ENCODE measurements around the gene ARID4B. TPM values are rescaled to one million over a fixed set of nuclear protein-coding genes. Genes with fewer than 3 reads are reported as not detected.

Gene ARID4B
- total and polyA plus RNA-seq, 5 donors = 10.8 to 22.4 (median 20.7) TPM

GRCh38 chr1:235246022-235246948 lies 81.7 kb downstream of the ARID4B start:
- ATAC-seq (no peak), DNase-seq (no peak)
- no peaks in the 10 kb centered on the region for H3K9me3 ChIP-seq (ENCODE audit: control insufficient read depth, low read length)
- WGBS = 68% methylated on average over 2 of the region's 2 CpGs
- no peaks in the 10 kb centered on the region for H3K4me1 ChIP-seq (ENCODE audit: control insufficient read depth, insufficient read depth, low read length)
- no peak overlapping the region for H3K4me3 ChIP-seq (ENCODE audit: low read length)
- no peaks in the 10 kb centered on the region for H3K27me3 ChIP-seq (ENCODE audit: control insufficient read depth, insufficient read depth)
- intact Hi-C loops (cut with DNase I) = no loop called here
- no peak overlapping the region for H3K27ac ChIP-seq (ENCODE audit: low read length)

DNA sequence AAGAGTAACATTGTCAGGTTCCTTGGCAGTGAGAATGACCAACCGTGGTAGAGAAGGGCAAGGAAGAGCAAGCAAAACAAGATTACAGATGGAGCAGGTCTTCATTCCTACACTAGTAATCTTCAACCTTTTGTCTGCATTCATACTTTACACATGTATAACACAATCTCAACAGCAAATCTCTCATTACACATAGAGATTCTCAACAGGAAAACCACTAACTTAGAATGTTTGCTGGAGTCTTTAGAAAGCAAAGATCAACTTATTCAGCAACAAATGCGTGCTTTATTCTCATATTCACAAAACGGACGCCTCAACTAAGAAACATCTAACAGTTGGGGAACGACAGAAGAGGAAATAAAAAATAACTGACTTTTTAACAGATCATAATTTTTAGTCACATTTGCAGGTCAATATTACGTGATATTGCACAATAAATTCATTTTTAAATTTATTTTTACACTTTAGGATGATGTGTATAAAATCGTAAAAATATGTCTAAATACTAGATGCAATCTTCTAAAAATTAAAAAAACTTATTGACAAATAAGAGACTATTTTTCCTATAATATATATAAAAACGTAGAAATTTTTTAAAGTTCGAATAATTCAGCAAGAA lies 82.9 kb downstream of the ARID4B start:
- no peak overlapping the region for H3K4me3 ChIP-seq (ENCODE audit: low read length)
- WGBS = 88% methylated on average over 9 of the region's 9 CpGs

GRCh38 chr1:235240960-235241359 lies 87.0 kb downstream of the ARID4B start:
- no peak for ATAC-seq
- intact Hi-C loops (cut with DNase I) = no loop called here
- no peak overlapping the region for H3K27ac ChIP-seq (ENCODE audit: low read length)
- H3K4me3 ChIP-seq (ENCODE audit: low read length) = no peak overlapping the region
- no peaks in the 10 kb centered on the region for H3K9me3 ChIP-seq (ENCODE audit: control insufficient read depth, low read length)
- no peaks in the 10 kb centered on the region for H3K4me1 ChIP-seq (ENCODE audit: control insufficient read depth, insufficient read depth, low read length)
- no peak for DNase-seq
- H3K27me3 ChIP-seq (ENCODE audit: control insufficient read depth, insufficient read depth) = no peaks in the 10 kb centered on the region

More for the DNA sequence above, 82.9 kb downstream of the ARID4B start:
- Histone ChIP-seq H3K9me3 (ENCODE audit: control insufficient read depth, low read length) (no peaks in the 10 kb centered on the region), H3K27ac (ENCODE audit: low read length) (no peak overlapping the region), H3K4me1 (ENCODE audit: control insufficient read depth, insufficient read depth, low read length) (no peaks in the 10 kb centered on the region), H3K27me3 (ENCODE audit: control insufficient read depth, insufficient read depth) (no peaks in the 10 kb centered on the region)
- no peak for DNase-seq
- no peak for ATAC-seq
- intact Hi-C loops (cut with DNase I) = no loop called here

- DNase-seq (no peak), ATAC-seq (no peak)
- Histone ChIP-seq H3K4me3 (ENCODE audit: low read length) (no peak overlapping the region), H3K27me3 (ENCODE audit: control insufficient read depth, insufficient read depth) (no peaks in the 10 kb centered on the region), H3K4me1 (ENCODE audit: control insufficient read depth, insufficient read depth, low read length) (no peaks in the 10 kb centered on the region), H3K27ac (ENCODE audit: low read length) (no peak overlapping the region), H3K9me3 (ENCODE audit: control insufficient read depth, low read length) (no peaks in the 10 kb centered on the region)
- intact Hi-C loops (cut with DNase I) = no loop called here
- 42% methylated on average over 2 of the region's 2 CpGs for WGBS
Observed at GRCh38 chr1:235239851-235240250, 88.1 kb downstream of the ARID4B start.

GRCh38 chr1:235238558-235238957 lies 89.4 kb downstream of the ARID4B start:
- WGBS = 94% methylated on average over 4 of the region's 4 CpGs
- intact Hi-C loops (cut with DNase I) = no loop called here
- Histone ChIP-seq H3K9me3 (ENCODE audit: control insufficient read depth, low read length) (no peaks in the 10 kb centered on the region), H3K27me3 (ENCODE audit: control insufficient read depth, insufficient read depth) (no peaks in the 10 kb centered on the region), H3K27ac (ENCODE audit: low read length) (no peak overlapping the region), H3K4me1 (ENCODE audit: control insufficient read depth, insufficient read depth, low read length) (no peaks in the 10 kb centered on the region), H3K4me3 (ENCODE audit: low read length) (no peak overlapping the region)
- no peak for DNase-seq
- ATAC-seq = no peak

DNA sequence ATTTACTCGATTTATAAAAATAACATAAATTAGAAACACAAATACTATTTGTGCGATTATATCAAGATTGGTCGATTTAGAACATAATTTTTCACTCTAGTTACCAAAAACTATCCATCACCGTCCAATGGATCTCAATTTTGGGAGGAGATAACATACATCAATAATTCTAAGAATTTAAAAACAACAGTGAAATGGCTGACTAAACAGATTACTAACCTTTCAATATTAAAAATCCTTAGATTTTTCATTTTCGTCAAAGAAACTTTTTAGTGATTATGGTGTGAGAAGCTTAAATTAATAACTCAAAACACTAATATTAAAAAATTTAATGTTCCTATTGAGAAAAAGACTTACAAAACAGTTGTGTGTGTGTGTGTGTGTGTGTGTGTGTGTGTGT lies 91.9 kb downstream of the ARID4B start:
- Histone ChIP-seq H3K4me3 (ENCODE audit: low read length) (no peak overlapping the region), H3K27me3 (ENCODE audit: control insufficient read depth, insufficient read depth) (no peaks in the 10 kb centered on the region), H3K9me3 (ENCODE audit: control insufficient read depth, low read length) (no peaks in the 10 kb centered on the region), H3K27ac (ENCODE audit: low read length) (no peak overlapping the region), H3K4me1 (ENCODE audit: control insufficient read depth, insufficient read depth, low read length) (no peaks in the 10 kb centered on the region)
- ATAC-seq = no peak
- intact Hi-C loops (cut with DNase I) = no loop called here
- no peak for DNase-seq
- 99% methylated on average over 5 of the region's 5 CpGs for WGBS

- Histone ChIP-seq H3K27ac (ENCODE audit: low read length) (no peak overlapping the region), H3K4me1 (ENCODE audit: control insufficient read depth, insufficient read depth, low read length) (no peaks in the 10 kb centered on the region), H3K27me3 (ENCODE audit: control insufficient read depth, insufficient read depth) (no peaks in the 10 kb centered on the region), H3K9me3 (ENCODE audit: control insufficient read depth, low read length) (no peaks in the 10 kb centered on the region), H3K4me3 (ENCODE audit: low read length) (no peak overlapping the region)
- DNase-seq (no peak), ATAC-seq (no peak)
- intact Hi-C loops (cut with DNase I) = no loop called here
- 98% methylated on average over 2 of the region's 2 CpGs for WGBS
Observed at GRCh38 chr1:235229868-235230267, 98.1 kb downstream of the ARID4B start.

DNA sequence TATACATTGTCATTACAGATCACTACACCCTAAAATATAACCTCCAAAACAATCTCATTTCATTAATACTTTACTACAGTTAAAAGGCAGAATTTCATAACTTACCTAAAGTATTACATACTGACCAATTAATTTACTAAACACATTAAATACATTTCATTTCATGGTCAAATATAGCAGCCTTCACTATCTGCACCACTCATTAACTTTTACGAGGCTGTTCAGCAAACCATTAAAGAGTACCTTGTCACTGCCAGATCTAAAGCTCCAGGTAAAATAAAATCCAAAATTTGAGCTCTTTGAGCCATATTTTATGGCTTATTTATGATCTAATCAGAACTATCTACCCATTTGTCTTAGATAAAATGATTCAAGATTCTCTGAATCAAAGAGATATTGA lies 100.6 kb downstream of the ARID4B start:
- Histone ChIP-seq H3K9me3 (ENCODE audit: control insufficient read depth, low read length) (no peaks in the 10 kb centered on the region), H3K27ac (ENCODE audit: low read length) (no peak overlapping the region), H3K4me3 (ENCODE audit: low read length) (no peak overlapping the region), H3K27me3 (ENCODE audit: control insufficient read depth, insufficient read depth) (no peaks in the 10 kb centered on the region), H3K4me1 (ENCODE audit: control insufficient read depth, insufficient read depth, low read length) (no peaks in the 10 kb centered on the region)
- DNase-seq = no peak
- intact Hi-C loops (cut with DNase I) = no loop called here
- no peak for ATAC-seq
- WGBS = 92% methylated on average over 1 of the region's 1 CpG

GRCh38 chr1:235226933-235227332 lies 101.0 kb downstream of the ARID4B start:
- H3K27me3 ChIP-seq (ENCODE audit: control insufficient read depth, insufficient read depth) = no peaks in the 10 kb centered on the region
- no peaks in the 10 kb centered on the region for H3K4me1 ChIP-seq (ENCODE audit: control insufficient read depth, insufficient read depth, low read length)
- DNase-seq (no peak), ATAC-seq (no peak)
- H3K4me3 ChIP-seq (ENCODE audit: low read length) = no peak overlapping the region
- WGBS = 95% methylated on average over 1 of the region's 1 CpG
- no peak overlapping the region for H3K27ac ChIP-seq (ENCODE audit: low read length)
- intact Hi-C loops (cut with DNase I) = no loop called here
- no peaks in the 10 kb centered on the region for H3K9me3 ChIP-seq (ENCODE audit: control insufficient read depth, low read length)

DNA sequence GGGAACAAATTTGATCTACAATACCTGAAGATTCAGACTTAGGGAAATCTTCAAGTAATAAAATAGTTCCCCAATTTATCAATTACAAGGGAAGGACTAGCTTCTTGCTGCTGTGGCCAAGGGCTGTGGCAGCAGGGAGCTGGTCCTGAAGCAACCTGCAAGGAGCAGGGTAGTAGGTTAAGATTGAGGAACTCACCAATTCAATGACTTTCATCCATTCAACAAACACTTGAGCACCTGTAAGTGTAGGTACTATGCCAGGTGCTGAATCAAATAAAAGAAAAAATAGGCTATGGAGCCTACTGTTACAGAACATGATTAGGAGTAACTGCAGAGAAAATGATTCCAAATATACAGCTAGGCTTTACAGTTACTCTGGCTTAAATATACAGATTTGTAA lies 102.7 kb downstream of the ARID4B start:
- Histone ChIP-seq H3K27ac (ENCODE audit: low read length) (no peak overlapping the region), H3K9me3 (ENCODE audit: control insufficient read depth, low read length) (no peaks in the 10 kb centered on the region), H3K4me1 (ENCODE audit: control insufficient read depth, insufficient read depth, low read length) (no peaks in the 10 kb centered on the region), H3K4me3 (ENCODE audit: low read length) (no peak overlapping the region), H3K27me3 (ENCODE audit: control insufficient read depth, insufficient read depth) (no peaks in the 10 kb centered on the region)
- intact Hi-C loops (cut with DNase I) = no loop called here
- ATAC-seq (no peak), DNase-seq (no peak)

DNA sequence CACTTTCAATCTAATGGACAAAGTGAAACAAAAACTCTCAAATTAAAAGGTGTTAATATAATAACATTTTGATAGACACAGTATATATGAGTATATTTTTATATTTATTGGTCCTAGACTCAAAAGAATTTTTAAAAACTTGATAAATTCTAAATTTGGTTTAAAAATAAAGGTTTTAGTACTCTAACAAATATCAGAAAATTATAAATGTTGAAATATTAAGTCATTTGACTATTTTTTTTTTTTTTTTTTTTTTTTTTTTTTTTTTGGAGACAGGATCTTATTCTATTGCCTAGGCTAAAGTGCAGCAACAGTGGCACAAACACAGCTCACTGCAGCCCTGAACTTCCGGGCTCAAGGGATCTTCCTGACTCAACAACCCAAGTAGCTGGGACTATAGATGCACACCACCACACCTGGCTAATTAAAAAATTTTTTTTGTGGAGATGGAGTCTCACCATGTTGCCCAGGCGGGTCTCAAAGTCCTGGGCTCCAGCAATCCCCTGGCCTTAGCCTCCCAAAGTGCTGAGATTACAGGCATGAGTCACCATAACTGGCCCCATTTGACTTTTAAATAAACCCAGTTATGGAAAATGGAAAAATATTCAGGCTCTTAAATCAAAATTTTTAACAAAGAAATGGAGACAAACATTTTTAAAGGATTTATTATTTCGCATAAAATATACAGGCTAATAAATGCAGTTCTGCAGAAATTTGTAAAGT lies 106.2 kb downstream of the ARID4B start:
- Histone ChIP-seq H3K9me3 (ENCODE audit: control insufficient read depth, low read length) (no peaks in the 10 kb centered on the region), H3K27me3 (ENCODE audit: control insufficient read depth, insufficient read depth) (no peaks in the 10 kb centered on the region), H3K4me3 (ENCODE audit: low read length) (no peak overlapping the region), H3K27ac (ENCODE audit: low read length) (no peak overlapping the region), H3K4me1 (ENCODE audit: control insufficient read depth, insufficient read depth, low read length) (no peaks in the 10 kb centered on the region)
- intact Hi-C loops (cut with DNase I) = no loop called here
- 96% methylated on average over 3 of the region's 3 CpGs for WGBS
- DNase-seq (no peak), ATAC-seq (no peak)
